D721Med (cell line): ENCODE data around the gene LDLRAD3.

ENCODE experiments used
- DNase-seq: peaks from one replicate; pipeline ENCODE4 v3.0.0; 2011; ENCODE audit warnings: low spot score; ENCODE audit not compliant: insufficient read length
- FAIRE-seq: peaks from 2 replicates; lab custom pipeline; 2011; peaks lifted over from hg19 to GRCh38; lab: Jason Lieb, UNC
- CTCF ChIP-seq: IDR thresholded peaks from 2 replicates; pipeline ENCODE4 v1.5.1; 2012; ENCODE audit warnings: mild to moderate bottlenecking, control low read depth; ENCODE audit not compliant: insufficient read depth; ENCODE audit errors: missing control alignments

LDLRAD3 gene

GRCh38 chr11:36213393-36213840, 269.6 kb downstream of the LDLRAD3 start:
- no peak for TF ChIP-seq CTCF
- DNase-seq = no peak
- FAIRE-seq = no peak

GRCh38 chr11:36214480-36214879, 270.6 kb downstream of the LDLRAD3 start:
- DNase-seq = no peak
- FAIRE-seq = no peak
- TF ChIP-seq CTCF = no peak

- DNase-seq = no peak
- TF ChIP-seq CTCF = no peak
- FAIRE-seq = no peak
Measured at GRCh38 chr11:36214976-36215692, 271.3 kb downstream of the LDLRAD3 start.

GRCh38 chr11:36215693-36216060, 271.8 kb downstream of the LDLRAD3 start:
- no peak for FAIRE-seq
- TF ChIP-seq CTCF = no peak
- no peak for DNase-seq

GRCh38 chr11:36216061-36216615, 272.3 kb downstream of the LDLRAD3 start:
- no peak for FAIRE-seq
- TF ChIP-seq CTCF = no peak
- DNase-seq = no peak

GRCh38 chr11:36218283-36218921, 274.5 kb downstream of the LDLRAD3 start:
- DNase-seq (no peak), FAIRE-seq (no peak)
- no peak for TF ChIP-seq CTCF

GRCh38 chr11:36219996-36220395, 276.1 kb downstream of the LDLRAD3 start:
- DNase-seq (no peak), FAIRE-seq (no peak)
- no peak for TF ChIP-seq CTCF
